Measurements from ENCODE around the gene SERTAD3. TPM values are rescaled to one million over a fixed set of nuclear protein-coding genes. Genes with fewer than 3 reads are reported as not detected.
"Not testable (repeated sequence)": the region's sequence is repeated elsewhere in the genome, so short reads cannot be mapped to it uniquely, and the experiment has no call there.

Gene SERTAD3
- total RNA-seq, 2 experiments from 2014 or later, result 6.0 to 6.8 TPM

GRCh38 chr19:40463587-40464037, 19.5 kb upstream of the SERTAD3 start:
- ChIA-PET CTCF (interaction anchor here (0.8 to 3.9 kb wide), 9 partner anchors 9 to 335 kb away, joined by 3 to 27 read pairs (median 4); partner anchors contain the start of gene EGLN2), POLR2A (interaction anchor here (0.6 to 1.8 kb wide), 5 partner anchors 20 to 1533 kb away, joined by 3 to 6 read pairs (median 5); partner anchors contain the start of genes MRPS12, SARS2 and SERTAD3)

DNA sequence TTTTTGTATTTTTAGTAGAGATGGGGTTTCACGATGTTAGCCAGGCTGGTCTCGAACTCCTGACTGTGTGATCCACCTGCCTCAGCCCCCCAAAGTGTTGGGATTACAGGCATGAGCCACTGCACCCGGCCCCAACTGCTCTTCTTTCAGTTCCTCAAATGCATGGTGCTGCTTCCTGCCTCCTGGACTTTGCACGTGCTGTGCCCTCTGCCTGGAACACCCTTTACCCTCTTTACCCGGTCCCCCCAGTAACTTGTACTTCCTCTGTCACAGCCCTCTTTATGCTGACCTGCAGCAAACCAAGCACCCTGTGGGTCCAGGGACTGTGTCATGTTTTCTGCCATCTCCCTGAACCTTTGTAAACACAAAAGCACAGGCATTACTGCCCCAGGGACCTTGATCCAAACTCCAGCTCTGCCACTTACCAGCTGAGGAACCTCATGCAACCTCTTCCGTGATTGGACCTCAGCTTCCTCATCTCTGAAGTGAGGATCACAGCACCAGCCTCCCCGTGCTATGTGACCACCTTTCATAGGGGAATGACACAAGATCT, 17.6 kb upstream of the SERTAD3 start:
- CTCF ChIA-PET, result no interaction called here
- POLR2A ChIA-PET, result interaction anchor here (1.8 kb wide), 1 partner anchor 18 kb away, joined by 6 read pairs; the partner anchor contains the start of gene SERTAD3

- CTCF ChIA-PET, result no interaction called here
- POLR2A ChIA-PET, result no interaction called here
Measured at GRCh38 chr19:40460185-40460584, 16.1 kb upstream of the SERTAD3 start.

DNA sequence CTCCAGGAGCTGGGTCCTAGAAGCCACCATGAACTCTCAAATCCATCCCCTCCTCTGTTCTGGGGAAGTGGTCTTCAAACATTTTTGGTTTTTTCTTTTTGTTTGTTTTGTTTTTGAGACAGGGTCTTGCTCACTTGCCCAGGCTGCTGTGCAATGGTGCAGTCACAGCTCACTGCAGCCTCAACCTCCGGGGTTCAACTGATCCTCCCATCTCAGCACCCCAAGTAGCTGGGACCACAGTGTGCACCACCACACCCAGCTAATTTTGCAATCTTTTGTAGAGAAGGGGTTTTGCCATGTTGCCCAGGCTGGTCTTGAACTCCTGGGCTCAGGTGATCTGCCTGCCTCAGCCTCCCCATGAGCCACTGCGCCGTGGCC, 14.5 kb upstream of the SERTAD3 start:
- ChIA-PET POLR2A (no interaction called here), CTCF (no interaction called here)

DNA sequence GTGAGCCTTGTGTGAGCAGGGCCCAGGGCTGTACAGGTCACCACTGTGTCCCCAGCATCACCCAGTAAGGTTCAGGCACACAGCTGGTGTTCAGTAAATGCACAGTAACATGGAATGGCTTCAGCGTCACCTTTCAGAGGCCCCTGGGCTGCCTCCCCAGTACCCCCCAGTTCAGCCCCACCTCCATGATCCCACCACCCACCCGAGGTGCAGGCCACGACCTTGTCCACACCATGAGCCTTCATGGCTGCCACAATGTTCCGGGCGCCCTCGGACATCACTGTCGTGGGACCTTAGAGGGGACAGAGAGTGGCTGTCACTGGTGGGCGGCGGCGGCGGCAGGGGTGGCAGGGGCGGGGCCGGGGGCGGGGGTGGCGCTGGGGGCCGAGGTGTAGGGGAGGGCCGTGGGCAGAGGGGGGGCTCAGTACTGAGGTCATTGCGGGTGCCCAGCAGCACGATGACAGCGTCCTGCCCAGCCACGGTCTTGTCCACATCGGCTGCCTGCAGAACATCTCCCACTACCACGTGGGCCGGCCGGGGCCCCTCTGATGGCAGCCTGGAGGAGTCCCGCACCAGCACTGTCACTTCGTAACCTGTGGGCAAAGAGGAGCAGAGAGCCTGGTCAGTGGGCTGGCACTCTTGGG, 13.9 kb upstream of the SERTAD3 start:
- ChIA-PET CTCF (interaction anchor here (1.0 kb wide), 1 partner anchor 8 kb away, joined by 3 read pairs; the partner anchor contains the start of gene SPTBN4), POLR2A (no interaction called here)

GRCh38 chr19:40457048-40457447, 12.9 kb upstream of the SERTAD3 start:
- ChIA-PET CTCF (no interaction called here), POLR2A (no interaction called here)

GRCh38 chr19:40453943-40454342, 9.8 kb upstream of the SERTAD3 start:
- CTCF ChIA-PET, result interaction anchor here (0.9 to 2.2 kb wide), 3 partner anchors 9 to 12 kb away, joined by 3 to 8 read pairs (median 3); partner anchors contain the start of gene BLVRB
- POLR2A ChIA-PET, result not testable (repeated sequence)

DNA sequence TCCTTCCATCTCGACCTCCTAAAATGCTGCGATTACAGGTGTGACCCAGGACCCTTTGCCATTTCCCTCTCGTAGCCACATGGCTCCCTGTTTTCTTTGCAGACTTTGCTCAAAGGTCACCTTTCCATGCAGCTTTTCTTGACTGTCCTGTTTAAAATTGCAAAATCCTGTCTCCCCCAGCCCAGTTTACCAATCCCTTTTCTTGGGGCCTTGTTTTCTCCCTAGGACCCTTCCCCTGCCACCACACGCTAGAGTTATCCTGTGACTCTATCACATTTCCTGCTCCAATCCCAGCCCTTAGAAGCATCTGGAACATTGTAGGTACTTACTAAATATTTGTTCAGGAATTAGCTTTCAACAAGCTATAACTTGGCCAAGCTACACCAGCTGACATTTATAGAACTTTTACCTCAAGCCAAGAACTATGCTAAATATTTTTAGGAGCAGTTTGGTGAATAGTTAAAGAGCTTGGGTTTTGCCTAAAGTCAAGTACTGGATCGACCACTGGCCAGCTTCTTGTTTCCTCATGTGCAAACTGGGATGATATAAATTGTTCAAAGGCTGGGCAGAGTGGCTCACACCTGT, 9.1 kb upstream of the SERTAD3 start:
- POLR2A ChIA-PET, result no interaction called here

GRCh38 chr19:40452016-40452415, 7.9 kb upstream of the SERTAD3 start:
- POLR2A ChIA-PET, result no interaction called here

More for the DNA sequence above, 9.1 kb upstream of the SERTAD3 start:
- CTCF ChIA-PET, result interaction anchor here (0.7 to 2.2 kb wide), 2 partner anchors 11 to 33 kb away, joined by 3 to 8 read pairs; no protein-coding TSS in a partner anchor

GRCh38 chr19:40450664-40451063, 6.5 kb upstream of the SERTAD3 start:
- POLR2A ChIA-PET, result no interaction called here
- CTCF ChIA-PET, result interaction anchor here (0.6 kb wide), 1 partner anchor 98 kb away, joined by 4 read pairs; no protein-coding TSS in a partner anchor

More at GRCh38 chr19:40452016-40452415, 7.9 kb upstream of the SERTAD3 start:
- CTCF ChIA-PET, result no interaction called here

GRCh38 chr19:40449506-40449905, 5.4 kb upstream of the SERTAD3 start:
- ChIA-PET POLR2A (no interaction called here), CTCF (interaction anchor here (0.7 kb wide), 2 partner anchors 128 to 1387 kb away, joined by 3 read pairs; no protein-coding TSS in a partner anchor)

DNA sequence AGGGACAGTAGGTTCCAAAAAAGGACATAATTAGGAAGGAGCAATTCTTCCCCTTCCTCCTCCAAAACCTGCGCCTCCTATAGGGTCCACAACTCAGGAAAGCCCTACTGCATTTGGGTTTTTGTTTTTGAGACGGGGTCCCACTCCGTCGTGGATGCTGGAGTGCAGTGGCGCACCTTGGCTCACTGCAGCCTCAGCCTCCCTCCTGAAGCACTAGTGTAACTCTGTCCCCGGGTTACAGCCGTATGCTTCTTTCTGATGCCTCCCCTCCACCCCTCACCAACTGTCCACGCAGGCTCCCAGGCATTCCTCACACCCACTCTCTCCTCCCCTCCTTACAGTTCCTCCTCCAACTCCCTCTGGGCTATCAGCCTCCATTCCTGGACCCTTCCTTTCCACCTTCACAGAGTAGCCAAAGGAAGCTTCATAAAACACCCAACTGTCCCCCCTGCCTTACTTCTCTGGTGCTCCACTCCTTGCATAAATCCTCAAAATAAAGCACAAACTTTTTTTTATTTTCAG, 2.2 kb upstream of the SERTAD3 start:
- POLR2A ChIA-PET, result interaction anchor here (0.6 kb wide), 1 partner anchor 98 kb away, joined by 3 read pairs; the partner anchor contains the start of gene C19orf47
- CTCF ChIA-PET, result interaction anchor here (0.6 kb wide), 1 partner anchor 149 kb away, joined by 3 read pairs; no protein-coding TSS in a partner anchor

DNA sequence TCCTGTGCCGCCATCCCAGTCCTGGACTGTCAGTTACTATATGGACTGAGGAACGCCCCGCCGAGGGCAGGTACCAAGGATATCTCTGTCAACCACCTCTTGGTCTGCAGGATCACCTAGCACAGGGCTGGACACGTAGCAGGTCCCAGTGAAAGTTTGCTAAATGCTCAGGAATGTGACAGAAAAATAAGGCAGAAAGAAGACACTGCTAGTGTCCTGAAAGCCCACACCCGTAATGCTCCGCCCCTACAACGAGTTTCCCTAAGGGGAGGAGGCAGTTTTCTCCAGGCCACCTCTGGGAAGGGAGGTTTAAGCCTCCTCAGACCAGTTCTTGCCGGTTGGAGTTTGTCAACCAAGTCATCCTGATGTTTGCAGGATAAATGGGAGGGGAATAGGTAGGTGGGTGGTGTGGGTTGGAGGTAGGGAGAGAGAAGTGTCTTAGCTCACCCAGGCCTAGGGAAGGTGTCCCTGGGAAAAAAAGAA, 1.7 kb upstream of the SERTAD3 start:
- ChIA-PET CTCF (no interaction called here), POLR2A (no interaction called here)

DNA sequence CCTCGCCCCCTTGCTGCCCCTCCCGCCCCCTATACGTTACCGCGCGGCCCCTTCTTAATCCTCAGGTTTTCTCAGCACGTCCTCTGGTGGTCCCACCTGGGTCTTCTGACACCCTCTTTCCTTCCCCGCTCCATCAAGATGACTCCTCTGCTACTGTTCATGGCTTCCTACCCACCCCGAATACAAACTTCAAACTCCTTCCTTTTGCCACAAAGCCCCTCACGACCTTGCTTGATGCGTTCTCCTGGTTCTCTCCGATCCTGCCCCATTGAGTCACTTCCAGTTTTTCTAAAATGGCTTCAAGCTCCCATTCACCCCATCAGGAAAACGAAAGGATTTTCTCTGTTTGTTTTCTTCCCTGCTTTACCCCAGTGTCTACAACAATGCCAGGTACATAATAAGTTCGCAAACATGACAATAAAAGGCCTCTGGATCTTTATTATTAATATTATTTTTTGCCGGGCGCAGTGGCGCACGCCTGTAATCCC, 734 bp upstream of the SERTAD3 start:
- ChIA-PET POLR2A (interaction anchor here (0.8 to 2.7 kb wide), 3 partner anchors 18 to 334 kb away, joined by 5 to 15 read pairs (median 5); partner anchors contain the start of gene SERTAD1), CTCF (interaction anchor here (0.8 to 3.0 kb wide), 2 partner anchors 9 to 24 kb away, joined by 3 to 19 read pairs; no protein-coding TSS in a partner anchor)

DNA sequence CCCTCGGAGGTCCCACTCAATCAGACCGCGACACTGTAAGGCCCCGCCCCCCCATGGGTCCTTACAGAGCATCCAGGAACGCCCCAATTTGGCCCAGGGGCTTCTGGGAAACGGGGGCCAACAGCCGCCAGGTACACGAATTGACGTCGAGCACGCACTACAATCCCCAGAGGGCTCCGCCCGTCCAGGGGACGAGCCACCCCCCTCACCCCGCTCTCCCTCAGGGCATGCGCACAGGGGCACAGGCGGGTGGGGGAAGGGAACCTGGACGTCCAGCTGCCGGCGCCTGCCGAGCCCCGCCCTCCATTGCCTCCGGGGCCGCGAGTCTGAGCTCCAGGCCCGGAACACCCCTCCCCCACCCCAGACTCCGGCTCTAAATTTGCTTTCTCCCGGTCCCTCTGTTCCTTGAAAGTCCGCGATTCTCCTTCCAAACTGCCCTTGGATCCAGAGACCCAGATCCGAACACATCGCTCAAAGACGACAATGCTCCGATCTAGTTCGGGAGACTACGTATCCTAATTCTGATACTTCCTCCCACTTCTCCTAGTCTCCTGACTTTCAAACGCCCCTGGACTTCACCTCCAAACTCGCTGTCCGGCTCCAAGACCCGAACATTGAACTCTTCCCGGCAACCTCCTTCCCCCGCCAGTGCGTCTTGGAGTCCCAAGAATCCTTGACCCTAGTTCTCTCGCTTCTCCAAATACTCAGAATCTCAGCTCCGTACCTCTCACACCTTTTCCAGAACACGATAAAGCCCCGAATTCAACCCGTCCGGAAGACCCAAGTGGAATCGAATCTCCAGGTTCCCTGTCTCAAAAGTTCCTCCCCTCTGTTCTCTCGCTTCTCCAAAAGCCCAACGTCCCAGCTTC, 770 bp downstream of the SERTAD3 start:
- CTCF ChIA-PET, result interaction anchor here (0.6 to 3.0 kb wide), 5 partner anchors 17 to 918 kb away, joined by 3 to 19 read pairs (median 8); partner anchors contain the start of genes BLVRB and SERTAD1
- POLR2A ChIA-PET, result interaction anchor here (0.6 to 2.7 kb wide), 11 partner anchors 17 to 363 kb away, joined by 3 to 15 read pairs (median 4); partner anchors contain the start of genes BLVRB, C19orf47, PLD3 and SERTAD1

GRCh38 chr19:40442328-40443130, 1.6 kb downstream of the SERTAD3 start:
- ChIA-PET CTCF (interaction anchor here (0.6 to 3.0 kb wide), 5 partner anchors 16 to 41 kb away, joined by 3 to 19 read pairs (median 8); partner anchors contain the start of genes BLVRB and SERTAD1), POLR2A (interaction anchor here (1.1 to 2.7 kb wide), 8 partner anchors 16 to 157 kb away, joined by 3 to 15 read pairs (median 4); partner anchors contain the start of genes BLVRB, C19orf47, PLD3 and SERTAD1)

- ChIA-PET POLR2A (interaction anchor here (0.7 to 1.6 kb wide), 2 partner anchors 21 to 447 kb away, joined by 6 to 9 read pairs; no protein-coding TSS in a partner anchor), CTCF (interaction anchor here (2.0 to 2.6 kb wide), 2 partner anchors 15 to 23 kb away, joined by 8 to 12 read pairs; partner anchors contain the start of genes BLVRB and SERTAD1)
Measured at GRCh38 chr19:40441719-40442253, 2.3 kb downstream of the SERTAD3 start.

Data from activated CD8-positive, alpha-beta memory T cell treated with anti-CD3 and anti-CD28 coated beads for 36 hours (primary cell).